ENCODE data around the gene MED4.

GRCh38 chr13:48131533-48131932, 36.6 kb upstream of the MED4 start:
- TF ChIP-seq CTCF (IDR thresholded peaks at IDR 0.05) (no peak), POLR2A (IDR thresholded peaks at IDR 0.05) (no peak)

Measured in Peyer's patch (tissue), 4 donors.